ENCODE measurements around the gene DLG5. TPM values are rescaled to one million over a fixed set of nuclear protein-coding genes. Genes with fewer than 3 reads are reported as not detected.

DLG5 gene
- total and polyA plus RNA-seq, 8 donors = 11.3 to 19.4 (median 13.5) TPM

- H3K4me3 ChIP-seq = no peak overlapping the region
- WGBS, 2 donors = 37 to 44% methylated on average over 19 of the region's 19 CpGs
- no peaks in the 10 kb centered on the region for H3K9me3 ChIP-seq
- FAIRE-seq = no peak
- ATAC-seq = peak; percentile 70 to 76 (median 74)
- intact Hi-C loops (cut with DNase I) = no loop called here
- H3K27me3 ChIP-seq = no peaks in the 10 kb centered on the region
- TF ChIP-seq CTCF (IDR thresholded peaks at IDR 0.05) = no peak
- no peaks in the 10 kb centered on the region for H3K36me3 ChIP-seq
- H3K27ac ChIP-seq = peak overlapping the region; percentile 22 to 74 (median 44)
- H3K4me1 ChIP-seq = peaks cover 5 to 11% (median 8%) of the 10 kb centered on the region in 3 donors
- DNase-seq = peak in 3 of 6 donors; percentile 36 to 57 (median 39)
Measured at GRCh38 chr10:77898323-77899079, 28.1 kb downstream of the DLG5 start.

- 66 to 72% methylated on average over 3 of the region's 3 CpGs for WGBS, 2 donors
- FAIRE-seq = no peak
- H3K27ac ChIP-seq = no peak overlapping the region
Measured at GRCh38 chr10:77896058-77896457, 30.5 kb downstream of the DLG5 start.

GRCh38 chr10:77894058-77894457 lies 32.5 kb downstream of the DLG5 start:
- H3K27me3 ChIP-seq = no peaks in the 10 kb centered on the region
- 80 to 91% methylated on average over 3 of the region's 3 CpGs for WGBS, 2 donors
- TF ChIP-seq CTCF (IDR thresholded peaks at IDR 0.05) = no peak
- no peak for FAIRE-seq
- no peaks in the 10 kb centered on the region for H3K9me3 ChIP-seq
- intact Hi-C loops (cut with DNase I) = no loop called here
- H3K4me1 ChIP-seq = peaks cover 14 to 23% (median 19%) of the 10 kb centered on the region in 3 donors
- no peak for DNase-seq
- no peak for ATAC-seq
- H3K27ac ChIP-seq = no peak overlapping the region
- H3K4me3 ChIP-seq = no peak overlapping the region
- H3K36me3 ChIP-seq = no peaks in the 10 kb centered on the region

More at GRCh38 chr10:77896058-77896457, 30.5 kb downstream of the DLG5 start:
- DNase-seq (no peak), ATAC-seq (no peak)
- Histone ChIP-seq H3K4me1 (peaks cover 8 to 18% (median 17%) of the 10 kb centered on the region in 3 donors), H3K36me3 (no peaks in the 10 kb centered on the region), H3K9me3 (no peaks in the 10 kb centered on the region), H3K27me3 (no peaks in the 10 kb centered on the region), H3K4me3 (no peak overlapping the region)
- intact Hi-C loops (cut with DNase I) = no loop called here
- TF ChIP-seq CTCF (IDR thresholded peaks at IDR 0.05) = no peak

- Histone ChIP-seq H3K4me1 (peaks cover 15 to 28% (median 20%) of the 10 kb centered on the region in 3 donors), H3K9me3 (no peaks in the 10 kb centered on the region), H3K27me3 (no peaks in the 10 kb centered on the region), H3K27ac (peak overlapping the region in 2 of 4 donors; percentile 7 to 33), H3K36me3 (no peaks in the 10 kb centered on the region), H3K4me3 (no peak overlapping the region)
- intact Hi-C loops (cut with DNase I) = no loop called here
- TF ChIP-seq CTCF (IDR thresholded peaks at IDR 0.05) = no peak
- DNase-seq (no peak), ATAC-seq (no peak), FAIRE-seq (no peak)
- WGBS, 2 donors = 89 to 90% methylated on average over 8 of the region's 8 CpGs
Measured at GRCh38 chr10:77893386-77893785, 33.2 kb downstream of the DLG5 start.

GRCh38 chr10:77892761-77893160 lies 33.8 kb downstream of the DLG5 start:
- H3K4me3 ChIP-seq = no peak overlapping the region
- H3K36me3 ChIP-seq = no peaks in the 10 kb centered on the region
- no peaks in the 10 kb centered on the region for H3K9me3 ChIP-seq
- H3K4me1 ChIP-seq = peaks cover 18 to 28% (median 26%) of the 10 kb centered on the region in 3 donors
- H3K27ac ChIP-seq = peak overlapping the region in 2 of 4 donors; percentile 7 to 33
- DNase-seq (no peak), FAIRE-seq (no peak), ATAC-seq (no peak)
- WGBS, 2 donors = 51 to 53% methylated on average over 5 of the region's 5 CpGs
- intact Hi-C loops (cut with DNase I) = no loop called here
- no peak for TF ChIP-seq CTCF (IDR thresholded peaks at IDR 0.05)
- H3K27me3 ChIP-seq = no peaks in the 10 kb centered on the region

Data from pancreas (tissue), 10 donors.